ENCODE results near the gene TMPRSS11B.
"Not testable (repeated sequence)": the region's sequence is repeated elsewhere in the genome, so short reads cannot be mapped to it uniquely, and the experiment has no call there.

TMPRSS11B gene

GRCh38 chr4:68245594-68245993 is at the start of gene TMPRSS11B:
TMPRSS11B (minus strand) TSS chr4:68245694; CDS start chr4:68245558, 136 bp downstream.
- no peak for DNase-seq

GRCh38 chr4:68291256-68291655 is 45.8 kb upstream of the TMPRSS11B start:
- DNase-seq: no peak

GRCh38 chr4:68288393-68288740 is 42.9 kb upstream of the TMPRSS11B start:
- DNase-seq: no peak

GRCh38 chr4:68287704-68288392 is 42.4 kb upstream of the TMPRSS11B start:
- DNase-seq: no peak

- DNase-seq: no peak
These were observed 38.2 kb upstream of the TMPRSS11B start for GRCh38 chr4:68283714-68284113.

- no peak for DNase-seq
These were observed 37.6 kb upstream of the TMPRSS11B start for GRCh38 chr4:68283095-68283494.

GRCh38 chr4:68281796-68282740 is 36.6 kb upstream of the TMPRSS11B start:
- not testable (repeated sequence) for DNase-seq

GRCh38 chr4:68278029-68278428 is 32.5 kb upstream of the TMPRSS11B start:
- DNase-seq: no peak

- no peak for DNase-seq
These were observed 32.1 kb upstream of the TMPRSS11B start for GRCh38 chr4:68277627-68278026.

- no peak for DNase-seq
These were observed 27.4 kb upstream of the TMPRSS11B start for GRCh38 chr4:68272860-68273259.

GRCh38 chr4:68272380-68272779 is 26.9 kb upstream of the TMPRSS11B start:
- DNase-seq: no peak

- DNase-seq: peak; percentile 4
These were observed 26.4 kb upstream of the TMPRSS11B start for GRCh38 chr4:68271851-68272357.

- DNase-seq: no peak
These were observed 22.0 kb upstream of the TMPRSS11B start for GRCh38 chr4:68267433-68267944.

- no peak for DNase-seq
These were observed 19.5 kb upstream of the TMPRSS11B start for GRCh38 chr4:68264875-68265565.

GRCh38 chr4:68259191-68259590 is 13.7 kb upstream of the TMPRSS11B start:
- DNase-seq: no peak

- no peak for DNase-seq
These were observed 12.2 kb upstream of the TMPRSS11B start for GRCh38 chr4:68257719-68258118.

- no peak for DNase-seq
These were observed 10.8 kb upstream of the TMPRSS11B start for GRCh38 chr4:68256284-68256683.

- DNase-seq: no peak
These were observed 4.8 kb upstream of the TMPRSS11B start for GRCh38 chr4:68250151-68250930.

- no peak for DNase-seq
These were observed 3.9 kb upstream of the TMPRSS11B start for GRCh38 chr4:68249434-68249833.

- no peak for DNase-seq
These were observed 4.9 kb downstream of the TMPRSS11B start for GRCh38 chr4:68240620-68241019.

- no peak for DNase-seq
These were observed 16.9 kb downstream of the TMPRSS11B start for GRCh38 chr4:68228568-68228967.

GRCh38 chr4:68218044-68218443 is 27.4 kb downstream of the TMPRSS11B start:
- no peak for DNase-seq
